Measurements from ENCODE around the gene TOP2B.
A peak's percentile ranks its signal among the peaks of the same experiment; 100 is the strongest.

TOP2B gene

GRCh38 chr3:25648925-25649830 lies 15.5 kb downstream of the TOP2B start:
- no peak for TF ChIP-seq CTCF (IDR thresholded peaks at IDR 0.05; ENCODE audit: low read depth, low read length)
- TF ChIP-seq MYC (IDR thresholded peaks at IDR 0.05; ENCODE audit: low read depth, low read length) = no peak
- no peak for TF ChIP-seq MAX (IDR thresholded peaks at IDR 0.05; ENCODE audit: low read depth, low read length)
- no peak overlapping the region for H3K4me3 ChIP-seq (ENCODE audit: low read depth, low read length)
- no peak for DNase-seq (ENCODE audit: low read depth)

- no peak for TF ChIP-seq POLR2A (IDR thresholded peaks at IDR 0.05; ENCODE audit: extremely low read depth, insufficient read length)
- TF ChIP-seq MYC (IDR thresholded peaks at IDR 0.05; ENCODE audit: low read depth, low read length) = peak; percentile 68
- TF ChIP-seq CTCF (IDR thresholded peaks at IDR 0.05; ENCODE audit: low read depth, low read length) = peak; percentile 84
- peak; percentile 68; the same call in 1 of the 2 replicates for TF ChIP-seq MAX (IDR thresholded peaks at IDR 0.05; ENCODE audit: low read depth, low read length)
- DNase-seq (ENCODE audit: low read depth) = peak; percentile 84
- H3K4me3 ChIP-seq (ENCODE audit: low read depth, low read length) = no peak overlapping the region
Measured at GRCh38 chr3:25648107-25648535, 16.6 kb downstream of the TOP2B start.

- TF ChIP-seq CTCF (IDR thresholded peaks at IDR 0.05; ENCODE audit: low read depth, low read length) (no peak), MYC (IDR thresholded peaks at IDR 0.05; ENCODE audit: low read depth, low read length) (no peak), MAX (IDR thresholded peaks at IDR 0.05; ENCODE audit: low read depth, low read length) (no peak), POLR2A (IDR thresholded peaks at IDR 0.05; ENCODE audit: extremely low read depth, insufficient read length) (no peak)
- DNase-seq (ENCODE audit: low read depth) = no peak
- H3K4me3 ChIP-seq (ENCODE audit: low read depth, low read length) = no peak overlapping the region
Measured at GRCh38 chr3:25635038-25635437, 29.7 kb downstream of the TOP2B start.

GRCh38 chr3:25633919-25634318 lies 30.8 kb downstream of the TOP2B start:
- no peak for DNase-seq (ENCODE audit: low read depth)
- no peak overlapping the region for H3K4me3 ChIP-seq (ENCODE audit: low read depth, low read length)
- TF ChIP-seq MYC (IDR thresholded peaks at IDR 0.05; ENCODE audit: low read depth, low read length) (no peak), MAX (IDR thresholded peaks at IDR 0.05; ENCODE audit: low read depth, low read length) (no peak), POLR2A (IDR thresholded peaks at IDR 0.05; ENCODE audit: extremely low read depth, insufficient read length) (no peak), CTCF (IDR thresholded peaks at IDR 0.05; ENCODE audit: low read depth, low read length) (no peak)

- no peak for DNase-seq (ENCODE audit: low read depth)
- no peak for TF ChIP-seq MAX (IDR thresholded peaks at IDR 0.05; ENCODE audit: low read depth, low read length)
- no peak for TF ChIP-seq CTCF (IDR thresholded peaks at IDR 0.05; ENCODE audit: low read depth, low read length)
- no peak for TF ChIP-seq MYC (IDR thresholded peaks at IDR 0.05; ENCODE audit: low read depth, low read length)
- no peak for TF ChIP-seq POLR2A (IDR thresholded peaks at IDR 0.05; ENCODE audit: extremely low read depth, insufficient read length)
- H3K4me3 ChIP-seq (ENCODE audit: low read depth, low read length) = no peak overlapping the region
Measured at GRCh38 chr3:25631989-25632388, 32.7 kb downstream of the TOP2B start.

Measured in NB4 (cell line).